ENCODE results near the gene PI4K2B. TPM values are rescaled to one million over a fixed set of nuclear protein-coding genes. Genes with fewer than 3 reads are reported as not detected.

The PI4K2B gene
- total and polyA plus RNA-seq, 10 of the 15 experiments (the other 5 are each of a cell fraction or from before 2014, with no cell fraction given): 12.9 to 55.3 (median 40.7) TPM

GRCh38 chr4:25310803-25311166 lies 77.0 kb downstream of the PI4K2B start (continued):
- TF ChIP-seq MEF2A (IDR thresholded peaks at IDR 0.05; ENCODE audit: insufficient read depth, low read depth, low read length) (no peak), GABPA (IDR thresholded peaks at IDR 0.05; ENCODE audit: low read depth) (no peak), POLR2AphosphoS5 (IDR thresholded peaks at IDR 0.05; ENCODE audit: low read length) (no peak), IRF5 (IDR thresholded peaks at IDR 0.05; ENCODE audit: borderline replicate concordance) (no peak), ZBTB33 (IDR thresholded peaks at IDR 0.05) (no peak), MAX (IDR thresholded peaks at IDR 0.05; ENCODE audit: low read depth, low read length) (no peak)

DNA sequence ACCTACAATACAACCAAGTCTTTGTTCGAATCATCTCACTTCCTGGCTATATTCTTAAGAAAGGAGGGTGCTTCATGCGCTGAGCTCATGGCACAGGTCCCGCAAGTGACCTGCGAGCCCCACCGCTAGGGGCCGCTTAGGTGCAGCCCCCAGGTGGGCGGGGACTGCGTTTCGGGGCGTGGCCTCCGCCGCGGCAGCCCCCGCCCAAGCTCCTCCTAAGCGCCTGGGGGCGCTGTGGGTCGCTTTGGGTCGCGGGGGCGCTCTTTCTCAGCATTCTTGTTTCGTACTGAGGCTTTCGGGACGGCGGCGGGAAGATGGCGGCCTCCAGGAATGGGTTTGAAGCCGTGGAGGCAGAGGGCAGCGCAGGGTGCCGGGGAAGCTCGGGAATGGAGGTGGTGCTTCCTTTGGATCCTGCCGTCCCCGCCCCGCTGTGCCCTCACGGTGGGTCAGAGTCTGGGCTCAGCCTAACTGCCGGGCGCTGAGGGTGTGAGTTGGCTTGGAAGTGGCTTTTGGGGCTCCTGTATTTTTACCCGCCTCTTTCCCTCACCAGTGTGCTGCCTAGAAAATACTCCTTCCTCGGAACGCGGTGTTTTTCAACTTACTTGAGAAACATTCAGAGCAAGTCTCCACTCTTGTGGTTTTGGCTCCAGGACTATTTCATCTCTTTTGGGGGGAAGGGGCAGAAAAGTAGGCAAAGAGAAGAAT lies 78.8 kb downstream of the PI4K2B start, which contains the start of gene ZCCHC4:
Gene ZCCHC4 (plus strand): TSS at position 279 of the 705 bp plus-strand sequence. CDS start 36 bp downstream, at position 315.
- SMC1A ChIA-PET (ENCODE audit: uncharacterized antibody, unreplicated experiment): interaction anchor here (0.7 to 4.2 kb wide), 14 partner anchors 8 to 160 kb away, joined by 3 to 38 read pairs (median 4); partner anchors contain the start of genes PI4K2B and SEPSECS
- peak; percentile 92 for FAIRE-seq
- peak; percentile 17; the same call in 1 of the 2 replicates for TF ChIP-seq GABPA (IDR thresholded peaks at IDR 0.05; ENCODE audit: low read depth)
- TF ChIP-seq ASH2L (IDR thresholded peaks at IDR 0.05; ENCODE audit: borderline replicate concordance, low read depth): no peak; the same call in 1 of the 2 replicates
- peak; percentile 57; the same call in 1 of the 2 replicates for TF ChIP-seq GATAD2B (conservative IDR thresholded peaks at IDR 0.05; ENCODE audit: low read depth)
- TF ChIP-seq RFX5 (IDR thresholded peaks at IDR 0.05; ENCODE audit: low read depth, low read length): peak; percentile 43; the same call in 1 of the 2 replicates
- TF ChIP-seq ATF2 (IDR thresholded peaks at IDR 0.05; ENCODE audit: low read length): peak; percentile 56; the same call in 1 of the 2 replicates
- peak; percentile 78; the same call in 1 of the 2 replicates for TF ChIP-seq LARP7 (IDR thresholded peaks at IDR 0.05)
- TF ChIP-seq BHLHE40 (IDR thresholded peaks at IDR 0.05; ENCODE audit: borderline replicate concordance in 1 of 2, low read depth in 2 of 2, low read length in 1 of 2): peak; percentile 67 to 81; a peak in 3 of 4 replicates
- TF ChIP-seq IRF3 (IDR thresholded peaks at IDR 0.05): no peak
- TF ChIP-seq ZNF217 (IDR thresholded peaks at IDR 0.05): peak; percentile 64; the same call in 1 of the 2 replicates
- peak; percentile 99 for TF ChIP-seq YY1 (IDR thresholded peaks at IDR 0.05; ENCODE audit: low read depth, low read length)

More for the DNA sequence above, 78.8 kb downstream of the PI4K2B start, which contains the start of gene ZCCHC4:
- Histone ChIP-seq H3K27ac (ENCODE audit: control insufficient read depth, insufficient read depth) (peak within 1 kb of the TSS; percentile 72), H4K20me1 (ENCODE audit: control insufficient read depth, insufficient read depth) (no peaks in the 10 kb centered on the region), H3K4me2 (ENCODE audit: control insufficient read depth, insufficient read depth) (peak within 1 kb of the TSS; percentile 74), H3K4me3 (peak within 1 kb of the TSS; percentile 98), H2AFZ (ENCODE audit: control insufficient read depth, low read depth, low read length) (peak within 1 kb of the TSS; percentile 92), H3K27me3 (replicated peaks in 1 of 2; ENCODE audit: control insufficient read depth in 2 of 2, insufficient read depth in 2 of 2, low read length in 1 of 2) (no peaks in the 10 kb centered on the region), H3K9me3 (replicated peaks; ENCODE audit: control insufficient read depth, insufficient read depth, low read length) (0 out of 3 replicates have a peak, but pooled peaks cover 2% of the 10 kb centered on the region), H3K4me1 (ENCODE audit: control insufficient read depth, insufficient read depth, low read length) (peaks cover 24% of the 10 kb centered on the region), H3K36me3 (ENCODE audit: control insufficient read depth in 2 of 2, insufficient read depth in 2 of 2, low read length in 1 of 2) (no peaks in the 10 kb centered on the region; a peak in 1 of 4 replicates), H3K9ac (ENCODE audit: control insufficient read depth, insufficient read depth, low read length) (peak within 1 kb of the TSS; percentile 86), H3K79me2 (ENCODE audit: control insufficient read depth, insufficient read depth, low read length) (peaks cover 9% of the 10 kb centered on the region)
- ChIA-PET POLR2A (interaction anchor here (0.5 to 3.7 kb wide), 13 partner anchors 9 to 1575 kb away, joined by 3 to 35 read pairs (median 4); partner anchors contain the start of gene PI4K2B), RAD21 (ENCODE audit: unreplicated experiment) (interaction anchor here (0.8 to 1.9 kb wide), 19 partner anchors 9 to 156 kb away, joined by 3 to 21 read pairs (median 3); partner anchors contain the start of genes PI4K2B and SEPSECS), CTCF (interaction anchor here (0.7 to 3.1 kb wide), 44 partner anchors 9 to 768 kb away, joined by 3 to 35 read pairs (median 5); partner anchors contain the start of genes ANAPC4, PI4K2B and SEPSECS)
- DNase-seq (ENCODE audit: low read depth, low spot score): peak; percentile 67
- in situ Hi-C loops (cut with MboI) (no loop called here), intact Hi-C loops (cut with micrococcal nuclease; ENCODE audit: unreplicated experiment) (loop anchor here (1.0 to 5.0 kb wide), 3 partner anchors 64 to 130 kb away; partner anchors contain the start of genes ANAPC4 and PI4K2B)
- peak; percentile 95 for ATAC-seq
- WGBS (ENCODE audit: insufficient coverage, insufficient replicate concordance, low lambda C conversion rate, missing lambda C conversion rate): under 1% methylated on average over 39 of the region's 40 CpGs
- TSS peak; percentile 80 for BruUV-seq (replicated peaks)
